ENCODE data around the gene CETP. TPM values are rescaled to one million over a fixed set of nuclear protein-coding genes. Genes with fewer than 3 reads are reported as not detected.

CETP gene
- total and polyA plus RNA-seq, 12 donors: 1.2 to 7.9 (median 2.8) TPM

- TF ChIP-seq POLR2A (IDR thresholded peaks at IDR 0.05): no peak
- TF ChIP-seq CTCF (IDR thresholded peaks at IDR 0.05): no peak
- DNase-seq: no peak
- Histone ChIP-seq H3K4me3 (peak overlapping the region in 1 of 4 donors; percentile 17), H3K27ac (no peak overlapping the region), H3K27me3 (no peaks in the 10 kb centered on the region), H3K4me1 (replicated peaks in 1 of 2) (peaks cover 15 to 46% of the 10 kb centered on the region in 2 donors), H3K36me3 (replicated peaks in 1 of 2) (peaks cover 0 to 66% of the 10 kb centered on the region in 2 donors), H3K9me3 (replicated peaks in 1 of 3) (no peaks in the 10 kb centered on the region)
- intact Hi-C loops (cut with DNase I): loop anchor here in 1 of 2 donors (5.0 kb wide), 1 partner anchor 56 kb away; no protein-coding TSS in a partner anchor
- 59 to 65% (median 63%) methylated on average over 5 of the region's 5 CpGs for WGBS, 4 donors
These were observed 25.3 kb upstream of the CETP start for GRCh38 chr16:56936491-56936890.

GRCh38 chr16:56936950-56937349, 24.8 kb upstream of the CETP start:
- WGBS, 4 donors: 77 to 81% (median 79%) methylated on average over 5 of the region's 5 CpGs
- Histone ChIP-seq H3K27me3 (no peaks in the 10 kb centered on the region), H3K27ac (no peak overlapping the region), H3K4me3 (peak overlapping the region in 1 of 4 donors; percentile 17), H3K36me3 (replicated peaks in 1 of 2) (peaks cover 0 to 71% of the 10 kb centered on the region in 2 donors), H3K9me3 (replicated peaks in 1 of 3) (no peaks in the 10 kb centered on the region), H3K4me1 (replicated peaks in 1 of 2) (peaks cover 13 to 44% of the 10 kb centered on the region in 2 donors)
- TF ChIP-seq POLR2A (IDR thresholded peaks at IDR 0.05) (no peak), CTCF (IDR thresholded peaks at IDR 0.05) (no peak)
- no peak for DNase-seq
- intact Hi-C loops (cut with DNase I): loop anchor here in 1 of 2 donors (5.0 kb wide), 1 partner anchor 55 kb away; no protein-coding TSS in a partner anchor

GRCh38 chr16:56938664-56939513, 22.9 kb upstream of the CETP start:
- H3K27ac ChIP-seq: no peak overlapping the region
- 79 to 83% (median 81%) methylated on average over 8 of the region's 8 CpGs for WGBS, 4 donors
- no peaks in the 10 kb centered on the region for H3K27me3 ChIP-seq
- no peak for TF ChIP-seq CTCF (IDR thresholded peaks at IDR 0.05)
- no peak for TF ChIP-seq POLR2A (IDR thresholded peaks at IDR 0.05)
- intact Hi-C loops (cut with DNase I): loop anchor here in 1 of 2 donors (5.0 kb wide), 1 partner anchor 53 kb away; no protein-coding TSS in a partner anchor
- H3K36me3 ChIP-seq (replicated peaks in 1 of 2): peaks cover 0 to 90% of the 10 kb centered on the region in 2 donors
- H3K4me3 ChIP-seq: no peak overlapping the region
- no peak for DNase-seq
- H3K4me1 ChIP-seq (replicated peaks in 1 of 2): peaks cover 13 to 38% of the 10 kb centered on the region in 2 donors
- no peaks in the 10 kb centered on the region for H3K9me3 ChIP-seq (replicated peaks in 1 of 3)

- WGBS, 4 donors: 79 to 85% (median 81%) methylated on average over 4 of the region's 4 CpGs
- H3K9me3 ChIP-seq (replicated peaks in 1 of 3): no peaks in the 10 kb centered on the region
- intact Hi-C loops (cut with DNase I): loop anchor here in 1 of 2 donors (5.0 kb wide), 1 partner anchor 52 kb away; no protein-coding TSS in a partner anchor
- no peak for DNase-seq
- peaks cover 0 to 100% of the 10 kb centered on the region in 2 donors for H3K36me3 ChIP-seq (replicated peaks in 1 of 2)
- H3K4me3 ChIP-seq: no peak overlapping the region
- no peak overlapping the region for H3K27ac ChIP-seq
- no peaks in the 10 kb centered on the region for H3K27me3 ChIP-seq
- peaks cover 8 to 35% of the 10 kb centered on the region in 2 donors for H3K4me1 ChIP-seq (replicated peaks in 1 of 2)
- TF ChIP-seq CTCF (IDR thresholded peaks at IDR 0.05) (no peak), POLR2A (IDR thresholded peaks at IDR 0.05) (no peak)
These were observed 21.9 kb upstream of the CETP start for GRCh38 chr16:56939801-56940200.

Measured in adrenal gland (tissue), 12 donors.